ENCODE data around the gene NTRK2. TPM values are rescaled to one million over a fixed set of nuclear protein-coding genes. Genes with fewer than 3 reads are reported as not detected.

The NTRK2 gene
- total RNA-seq, 1 donor from 2014 or later, result 0.36 TPM

GRCh38 chr9:84812355-84812754, 142.8 kb downstream of the NTRK2 start:
- intact Hi-C loops (cut with micrococcal nuclease), result no loop called here

GRCh38 chr9:84812847-84813246, 143.3 kb downstream of the NTRK2 start:
- intact Hi-C loops (cut with micrococcal nuclease), result no loop called here

- intact Hi-C loops (cut with micrococcal nuclease), result no loop called here
These were observed 146.0 kb downstream of the NTRK2 start for GRCh38 chr9:84815554-84815953.

- intact Hi-C loops (cut with micrococcal nuclease), result no loop called here
These were observed 147.5 kb downstream of the NTRK2 start for GRCh38 chr9:84817038-84817437.

GRCh38 chr9:84818791-84819190, 149.3 kb downstream of the NTRK2 start:
- intact Hi-C loops (cut with micrococcal nuclease), result no loop called here

GRCh38 chr9:84819491-84819991, 150.0 kb downstream of the NTRK2 start:
- intact Hi-C loops (cut with micrococcal nuclease), result no loop called here

GRCh38 chr9:84821431-84821830, 151.9 kb downstream of the NTRK2 start:
- intact Hi-C loops (cut with micrococcal nuclease), result no loop called here

- intact Hi-C loops (cut with micrococcal nuclease), result no loop called here
These were observed 153.2 kb downstream of the NTRK2 start for GRCh38 chr9:84822589-84823233.

GRCh38 chr9:84823421-84824271, 154.1 kb downstream of the NTRK2 start:
- intact Hi-C loops (cut with micrococcal nuclease), result no loop called here

GRCh38 chr9:84827216-84827765, 157.8 kb downstream of the NTRK2 start:
- intact Hi-C loops (cut with micrococcal nuclease), result no loop called here

- intact Hi-C loops (cut with micrococcal nuclease), result no loop called here
These were observed 158.5 kb downstream of the NTRK2 start for GRCh38 chr9:84828046-84828445.

GRCh38 chr9:84829471-84829870, 159.9 kb downstream of the NTRK2 start:
- intact Hi-C loops (cut with micrococcal nuclease), result no loop called here

GRCh38 chr9:84829997-84830696, 160.6 kb downstream of the NTRK2 start:
- intact Hi-C loops (cut with micrococcal nuclease), result no loop called here

- intact Hi-C loops (cut with micrococcal nuclease), result no loop called here
These were observed 161.8 kb downstream of the NTRK2 start for GRCh38 chr9:84831377-84831776.

- intact Hi-C loops (cut with micrococcal nuclease), result no loop called here
These were observed 162.9 kb downstream of the NTRK2 start for GRCh38 chr9:84832453-84832852.

- intact Hi-C loops (cut with micrococcal nuclease), result no loop called here
These were observed 164.9 kb downstream of the NTRK2 start for GRCh38 chr9:84834426-84834825.

GRCh38 chr9:84835745-84836144, 166.2 kb downstream of the NTRK2 start:
- intact Hi-C loops (cut with micrococcal nuclease), result no loop called here

- intact Hi-C loops (cut with micrococcal nuclease), result no loop called here
These were observed 169.3 kb downstream of the NTRK2 start for GRCh38 chr9:84838879-84839278.

GRCh38 chr9:84839541-84839940, 170.0 kb downstream of the NTRK2 start:
- intact Hi-C loops (cut with micrococcal nuclease), result no loop called here

GRCh38 chr9:84841931-84842330, 172.4 kb downstream of the NTRK2 start:
- intact Hi-C loops (cut with micrococcal nuclease), result no loop called here

- intact Hi-C loops (cut with micrococcal nuclease), result no loop called here
These were observed 173.8 kb downstream of the NTRK2 start for GRCh38 chr9:84843175-84843824.
